GM21737 (cell line): ENCODE results near the gene JADE2.
"Not testable (repeated sequence)": the region's sequence is repeated elsewhere in the genome, so short reads cannot be mapped to it uniquely, and the experiment has no call there.

Experiments
- ATAC-seq: cut with Tn5 transposase; IDR thresholded peaks from one replicate; pipeline ENCODE4 v1.9.1; 2021; ENCODE audit warnings: mild to moderate bottlenecking, moderate library complexity; ENCODE audit not compliant: unreplicated experiment

The JADE2 gene

DNA sequence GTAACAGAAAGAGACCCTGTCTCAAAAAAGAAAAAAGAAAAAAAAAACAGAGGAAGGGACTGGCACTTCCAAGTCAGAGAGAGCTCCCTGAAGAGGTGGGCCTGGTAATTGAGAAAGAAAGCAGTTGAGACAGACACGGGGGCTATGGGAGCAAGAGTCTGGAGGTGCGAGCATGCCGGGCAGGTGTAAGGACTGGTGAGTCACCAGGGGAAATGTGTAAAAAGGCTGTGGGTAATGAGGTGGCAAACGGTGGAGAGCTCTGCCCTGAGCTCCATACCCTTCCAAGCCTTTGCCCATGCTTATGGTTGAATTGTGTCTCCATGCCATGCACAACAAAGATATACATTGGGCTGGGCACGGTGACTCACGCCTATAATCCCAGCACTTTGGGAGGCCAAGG, 18.0 kb upstream of the JADE2 start:
- no peak for ATAC-seq

DNA sequence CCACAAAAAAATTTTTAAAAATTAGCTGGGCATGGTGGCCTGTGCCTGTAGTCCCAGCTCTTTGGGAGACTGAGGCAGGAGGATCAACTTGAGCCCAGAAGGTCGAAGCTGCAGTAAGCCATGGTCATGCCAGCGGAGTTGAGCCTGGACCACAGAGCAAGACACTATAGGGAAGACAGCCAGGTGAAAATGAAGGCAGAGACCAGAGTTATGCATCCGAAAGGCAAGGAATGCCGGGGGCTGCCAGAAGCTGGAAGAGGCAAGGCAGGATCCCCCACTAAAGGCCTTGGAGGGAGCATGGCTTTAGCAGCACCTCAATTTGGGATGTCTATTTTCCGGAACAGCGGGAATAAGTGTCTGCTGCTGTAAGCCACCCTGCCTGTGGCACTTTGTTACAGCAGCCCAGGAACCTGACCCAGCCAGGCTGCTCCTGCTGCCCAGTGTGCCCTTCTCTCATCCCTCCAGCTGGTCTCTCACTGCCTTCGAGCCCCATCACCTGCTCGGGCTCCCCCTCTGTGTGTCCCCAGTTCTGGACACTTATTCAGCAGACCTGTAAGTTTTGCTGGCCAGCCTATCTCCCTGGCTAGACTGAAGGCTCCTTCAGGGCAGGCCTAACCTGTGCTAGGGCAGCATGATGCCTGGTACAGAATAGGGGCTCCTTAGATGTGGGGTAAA, 16.8 kb upstream of the JADE2 start:
- ATAC-seq: no peak

DNA sequence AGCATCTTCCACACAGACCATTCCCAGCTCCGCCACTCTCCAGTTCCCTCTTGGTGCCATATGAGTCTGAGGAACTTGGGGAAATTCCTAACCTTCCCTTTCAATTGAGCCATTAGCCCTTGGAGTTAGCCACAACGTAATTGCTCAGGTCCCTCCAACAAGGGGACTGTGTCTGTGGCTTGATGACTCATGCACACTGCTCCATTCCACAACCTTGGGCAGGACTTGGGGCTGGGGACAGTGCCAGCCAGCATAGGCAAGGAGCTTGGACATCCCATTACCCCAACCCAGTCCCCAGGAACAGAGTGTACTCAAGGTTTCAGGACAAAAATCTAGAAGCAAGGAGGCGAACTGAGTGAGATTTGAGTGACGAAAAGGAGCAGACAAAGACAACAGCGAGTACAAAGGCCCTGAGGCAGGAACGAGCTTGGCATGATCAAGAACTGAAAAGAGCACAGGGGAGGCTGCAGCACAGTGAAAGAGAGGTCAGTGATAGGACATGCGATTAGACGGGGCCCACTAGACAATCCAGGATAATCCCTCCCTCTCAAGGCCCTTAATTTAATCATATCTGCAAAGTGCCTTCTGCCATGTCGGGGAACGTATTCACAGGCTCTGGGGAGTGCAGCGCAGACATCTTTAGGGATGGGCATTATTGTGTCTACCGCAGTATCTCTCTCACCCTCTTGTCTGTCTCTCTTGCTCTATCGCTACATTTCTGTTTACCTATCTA, 16.0 kb upstream of the JADE2 start:
- no peak for ATAC-seq

DNA sequence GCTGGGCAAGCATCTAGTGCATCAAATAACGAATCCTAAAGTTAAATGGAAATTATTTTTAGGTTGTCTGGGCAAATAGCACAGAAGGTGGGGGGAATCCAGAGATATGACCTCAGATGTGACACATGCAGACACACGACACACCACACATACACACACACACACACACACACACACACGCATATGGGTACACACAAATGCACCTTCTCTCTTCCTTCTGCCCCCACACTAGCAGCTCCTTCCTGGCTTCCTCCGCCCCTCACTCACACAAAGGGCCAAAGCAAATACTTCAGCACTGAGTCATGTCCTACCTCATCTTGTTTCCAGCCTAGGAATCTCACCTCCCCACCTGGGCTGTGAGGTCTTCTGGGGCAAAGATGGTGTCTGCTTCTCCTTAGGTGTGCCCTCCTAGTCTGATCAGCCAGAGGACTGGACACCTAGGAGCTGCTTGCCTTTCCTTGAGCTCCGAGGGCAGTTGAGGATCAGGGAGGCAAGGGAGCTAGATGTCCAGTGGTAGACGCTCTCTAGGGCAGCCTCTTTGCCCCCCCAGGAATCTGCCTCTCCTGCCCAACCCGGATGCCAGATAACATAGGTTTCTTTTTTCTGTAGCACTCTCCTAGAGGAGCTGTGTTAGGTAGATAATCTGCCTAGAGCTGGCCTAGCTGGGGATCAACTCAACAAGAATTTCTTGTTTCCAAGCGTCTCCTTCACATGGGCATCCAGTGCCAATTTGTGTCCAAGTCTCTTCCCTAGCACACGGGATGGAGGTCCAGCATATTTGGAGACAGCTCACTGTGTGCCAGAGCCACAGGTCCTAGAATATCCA, 14.3 kb upstream of the JADE2 start:
- ATAC-seq: no peak

DNA sequence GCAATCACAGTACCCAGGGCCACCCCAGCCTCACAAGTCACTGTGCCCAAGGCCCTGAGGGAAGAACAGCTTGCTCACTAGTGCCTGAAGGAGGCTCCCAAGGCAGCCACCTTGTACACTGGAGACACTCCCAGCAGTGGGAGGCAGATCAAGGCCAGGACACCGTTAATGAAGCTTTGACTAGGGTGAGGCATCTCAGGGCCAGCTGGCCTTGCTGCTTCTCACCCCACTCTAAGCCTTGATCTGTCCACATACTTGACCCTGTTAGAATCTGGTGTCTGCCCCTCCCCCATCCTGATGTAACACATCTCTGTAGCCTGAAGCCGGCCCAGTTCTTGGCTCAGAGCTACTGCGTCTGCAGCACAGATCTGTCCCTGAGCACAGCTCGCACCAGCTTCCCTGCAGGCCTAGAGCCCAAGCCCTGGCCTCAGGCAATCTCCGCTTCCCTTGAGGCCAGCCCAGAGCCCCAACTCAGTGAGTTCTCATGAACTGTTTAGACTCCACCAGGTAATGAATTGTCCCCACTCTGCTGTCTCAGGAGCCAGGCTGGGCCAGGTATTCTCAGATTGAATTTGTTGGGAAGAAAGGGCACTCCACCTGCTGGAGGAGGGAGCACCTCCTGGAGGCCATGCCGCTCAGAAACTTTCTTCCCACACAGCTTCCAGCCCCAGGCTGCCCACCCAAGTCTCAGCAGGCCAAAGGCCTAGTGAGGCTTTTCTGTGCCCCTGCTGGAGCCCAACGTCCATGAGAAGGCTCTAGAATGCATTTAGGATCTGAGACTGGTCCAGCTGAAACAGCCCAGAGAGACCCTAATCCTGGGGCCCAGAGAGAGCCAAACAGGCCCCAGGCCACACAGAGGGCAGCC, 13.4 kb upstream of the JADE2 start:
- no peak for ATAC-seq

DNA sequence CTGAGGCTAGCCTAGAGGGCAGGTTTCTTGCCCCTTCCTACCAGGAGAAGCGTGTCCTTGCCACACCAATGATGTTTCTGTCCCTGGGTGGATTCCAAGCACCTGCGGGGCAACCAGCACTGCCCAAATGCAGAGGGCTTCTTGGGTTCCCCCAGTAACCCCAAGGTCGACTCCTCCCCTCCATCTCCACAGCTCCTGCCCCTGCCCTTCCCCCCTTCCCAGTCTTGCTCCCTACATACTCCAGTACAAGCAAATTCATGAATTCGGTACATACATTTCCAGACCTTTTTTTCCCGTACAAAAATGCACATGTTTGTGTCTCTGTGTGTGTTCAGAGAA, 12.8 kb upstream of the JADE2 start:
- ATAC-seq: no peak

DNA sequence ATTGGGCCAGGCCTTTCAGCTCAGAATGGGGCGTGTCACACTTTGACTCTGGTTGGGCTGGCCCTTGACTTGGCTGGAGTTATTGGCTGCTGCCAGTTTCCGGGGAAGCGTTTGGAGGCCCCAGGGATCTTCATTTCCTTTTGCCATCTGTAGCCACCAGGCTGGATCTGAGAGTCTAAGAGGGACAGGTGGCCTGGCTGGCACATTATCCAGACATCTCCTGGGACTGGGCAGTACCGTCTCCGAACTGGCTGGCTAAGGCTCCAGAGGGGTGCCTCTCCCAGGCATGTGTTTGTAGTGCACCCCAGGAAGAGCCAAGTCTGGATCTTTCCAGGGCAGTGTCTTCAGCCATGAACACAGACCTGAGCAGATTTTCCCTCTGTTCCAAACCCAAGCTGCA, 9.7 kb upstream of the JADE2 start:
- no peak for ATAC-seq

DNA sequence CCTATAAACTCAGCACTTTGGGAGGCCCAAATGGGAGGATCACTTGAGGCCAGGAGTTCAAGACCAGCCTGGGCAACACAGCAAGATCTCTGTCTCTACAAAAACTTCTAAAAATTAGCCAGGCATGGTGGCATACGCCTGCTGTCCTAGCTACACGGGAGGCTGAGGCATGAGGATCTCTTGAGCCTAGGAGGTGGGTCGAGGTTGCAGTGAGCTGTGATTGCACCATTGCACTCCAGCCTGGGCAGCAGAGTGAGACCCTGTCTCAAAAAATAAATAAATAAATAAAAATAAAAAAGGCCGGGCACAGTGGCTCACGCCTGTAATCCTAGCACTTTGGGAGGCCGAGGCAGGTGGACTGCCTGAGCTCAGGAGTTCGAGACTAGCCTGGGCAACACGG, 8.5 kb upstream of the JADE2 start:
- ATAC-seq: not testable (repeated sequence)

DNA sequence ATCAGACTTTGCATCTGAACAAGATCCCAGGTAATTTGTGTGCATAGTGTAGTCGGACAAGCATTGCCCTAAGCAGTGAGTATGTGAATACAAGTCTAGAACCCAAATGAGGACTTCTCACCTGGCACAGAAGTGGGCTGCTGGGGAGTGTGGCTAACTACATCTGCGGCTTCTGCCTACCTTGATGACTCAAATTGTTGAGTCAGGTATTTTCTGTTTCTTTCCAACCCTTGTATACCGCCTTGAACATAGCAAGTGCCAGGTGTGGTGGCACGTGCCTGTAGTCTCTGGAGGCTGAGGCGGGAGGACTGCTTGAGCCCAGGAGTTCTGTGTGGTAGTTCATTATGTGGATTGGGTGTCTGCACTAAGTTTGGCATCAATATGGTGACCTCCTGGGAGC, 7.9 kb upstream of the JADE2 start:
- ATAC-seq: no peak

DNA sequence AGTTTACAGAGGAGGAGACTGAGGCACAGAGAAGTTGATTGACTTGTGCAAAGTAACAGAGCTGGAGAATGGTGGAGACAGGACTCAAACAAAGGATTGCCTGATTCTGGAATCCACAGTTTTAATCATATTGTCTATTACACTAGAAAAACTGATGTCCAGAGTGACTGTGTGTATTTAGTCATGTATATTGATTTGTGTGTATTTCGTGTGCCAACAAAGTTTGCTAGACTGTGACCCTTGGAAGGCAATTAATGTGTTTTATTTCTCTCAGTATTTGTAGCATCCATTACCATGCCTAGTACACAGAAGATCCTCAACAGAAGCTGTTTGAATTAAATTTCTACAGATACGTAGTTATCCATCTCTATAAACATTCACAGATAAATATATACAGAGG, 5.5 kb upstream of the JADE2 start:
- no peak for ATAC-seq

DNA sequence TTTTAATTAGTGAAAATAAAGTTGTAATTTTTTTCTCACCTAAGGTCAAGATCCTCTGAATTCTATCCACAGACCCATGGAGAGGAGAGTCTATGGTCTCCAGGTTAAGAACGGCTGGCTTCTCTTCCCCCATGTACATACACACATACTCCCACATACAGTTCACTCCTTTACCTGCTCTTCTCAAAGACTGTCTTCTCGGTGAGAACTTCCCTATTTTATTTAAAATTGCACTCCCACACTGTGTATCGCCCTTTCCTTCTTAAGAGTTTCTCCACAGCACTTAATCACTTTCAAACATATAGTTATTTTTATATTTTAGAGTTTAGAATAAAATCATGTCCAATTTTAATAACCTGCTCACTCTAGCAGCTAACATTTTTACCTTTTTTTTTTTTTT, 3.6 kb upstream of the JADE2 start:
- ATAC-seq: no peak

DNA sequence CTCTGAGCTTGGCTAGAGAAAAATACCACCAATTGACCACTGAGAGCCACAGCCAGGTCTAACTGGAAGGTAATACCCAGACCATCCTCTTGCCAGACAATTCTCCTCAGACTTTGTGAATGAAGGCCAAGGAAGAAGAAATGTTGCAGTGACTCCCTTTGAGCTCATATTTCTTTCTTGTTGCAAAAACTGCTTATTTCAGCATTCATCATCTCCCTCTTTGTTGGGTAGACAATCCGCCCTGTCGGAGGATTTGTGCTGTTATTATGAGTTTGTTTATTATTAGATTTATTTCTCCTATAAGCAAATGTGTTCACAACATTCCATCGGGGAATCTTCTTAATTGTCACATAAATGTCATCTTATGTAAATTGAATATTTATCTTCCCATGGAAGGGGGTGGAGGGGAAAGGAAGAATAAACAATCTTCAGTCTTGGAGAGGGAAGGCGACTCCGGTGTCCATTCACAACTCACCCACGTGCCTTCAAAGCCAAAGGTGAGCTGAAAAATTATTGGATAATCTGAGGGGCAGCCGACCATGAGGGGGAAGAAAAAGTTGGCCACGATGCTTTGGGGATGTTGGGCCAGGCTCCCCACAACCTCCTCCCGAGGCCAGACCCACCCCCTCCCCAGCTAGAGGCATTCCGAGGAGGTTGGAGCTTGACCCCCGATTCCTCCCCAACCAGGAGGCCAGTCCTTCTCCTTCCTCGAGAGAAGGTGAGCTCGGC, 1.8 kb upstream of the JADE2 start:
- ATAC-seq: no peak

DNA sequence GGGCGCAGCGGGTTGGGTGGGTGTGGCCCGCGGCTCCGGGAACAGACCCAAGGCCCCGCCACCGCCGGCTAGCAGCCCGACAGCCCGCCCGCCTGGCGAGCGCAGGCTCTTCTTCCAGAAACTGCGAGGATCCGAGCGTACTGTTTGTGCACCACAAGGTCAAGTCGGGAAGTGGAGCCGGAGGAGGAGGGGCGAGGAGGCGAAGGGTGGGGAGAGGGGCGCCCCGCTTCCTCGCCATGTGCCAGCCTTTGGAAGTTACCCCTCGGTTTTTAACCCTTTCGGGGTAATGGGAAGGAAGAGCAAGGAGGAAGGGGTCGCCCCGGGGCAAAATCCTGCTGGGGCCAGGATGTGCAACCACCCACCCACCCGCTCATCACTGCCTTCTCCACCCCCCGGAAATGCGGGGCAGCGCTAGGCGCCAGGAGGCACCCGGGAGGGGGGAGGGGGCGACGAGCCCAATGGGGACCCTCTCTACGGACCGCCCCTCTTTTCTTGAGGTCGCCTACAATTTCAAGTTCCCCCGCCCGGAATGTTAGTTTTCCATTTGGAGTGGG, 1.1 kb upstream of the JADE2 start:
- ATAC-seq: no peak

DNA sequence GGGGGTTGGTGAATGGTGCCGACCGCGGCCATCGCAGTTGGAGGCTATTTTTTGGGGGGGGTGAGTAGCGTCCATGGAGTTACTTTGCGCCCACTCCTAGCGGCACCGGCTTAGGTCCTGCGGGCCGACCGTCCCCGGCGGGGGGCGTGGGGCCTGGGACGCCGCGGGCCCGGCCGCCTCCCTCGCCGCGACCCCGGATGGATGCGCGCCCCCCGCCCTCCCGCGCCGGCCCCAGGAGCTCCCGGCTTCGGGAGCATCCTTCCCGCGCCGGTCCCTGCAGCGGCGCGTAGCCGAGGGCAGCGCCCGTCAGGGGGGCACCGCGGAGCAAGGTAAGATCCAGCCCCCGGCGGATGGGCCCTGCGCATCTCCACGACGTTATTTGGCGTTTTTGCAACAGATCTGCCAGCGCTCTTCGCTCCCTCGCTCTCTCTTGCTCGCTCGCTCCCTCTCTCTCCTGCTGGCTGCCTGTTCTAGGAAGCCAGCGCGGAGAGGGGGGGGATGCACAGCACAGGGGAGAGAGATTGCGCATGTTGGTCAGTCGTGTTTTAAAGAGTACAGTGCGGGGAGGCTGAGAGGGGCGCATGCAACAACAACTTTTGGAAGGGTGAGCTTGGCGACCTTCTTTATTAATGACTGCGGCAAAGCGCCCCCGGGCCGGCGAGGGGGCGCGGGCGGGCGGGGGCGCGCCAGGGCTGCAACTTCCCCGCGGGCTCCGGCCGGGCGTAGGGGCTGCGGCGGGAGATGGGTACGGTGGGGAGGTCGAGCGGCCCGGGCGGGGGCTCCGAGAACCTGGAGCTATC, 413 bp downstream of the JADE2 start:
- ATAC-seq: no peak

DNA sequence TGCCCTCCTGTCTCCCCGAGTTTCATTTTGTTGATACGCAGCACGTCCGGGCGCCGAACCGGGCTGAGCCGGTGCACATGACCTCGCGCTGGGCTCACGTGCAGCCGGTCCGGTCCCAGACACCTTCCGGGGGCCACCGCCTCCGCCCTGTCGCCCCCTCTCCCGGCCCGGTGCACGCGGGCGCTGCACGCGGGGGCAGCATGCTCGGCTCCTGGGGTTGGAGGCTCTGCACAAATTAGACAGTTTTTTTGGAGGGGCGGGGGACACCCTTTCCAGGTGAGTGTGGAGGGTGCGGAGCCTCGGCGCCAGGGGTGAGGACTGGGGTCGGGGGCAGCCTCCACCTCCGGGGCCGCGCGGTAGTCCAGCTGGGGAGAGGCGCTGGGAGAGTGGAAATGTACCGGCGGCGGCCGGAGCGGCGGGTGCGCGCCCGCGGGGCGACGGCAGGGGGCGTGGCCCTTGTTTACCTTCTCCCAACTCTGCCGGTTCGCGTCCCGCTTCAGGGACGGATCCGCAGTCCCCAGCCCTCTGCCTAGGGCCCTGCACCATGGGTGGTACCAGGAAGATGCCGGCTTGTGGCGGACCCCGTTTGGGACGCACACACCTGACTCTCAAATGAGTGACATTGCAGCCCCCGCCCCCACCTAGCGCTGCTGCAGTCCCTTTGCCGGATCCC, 1.1 kb downstream of the JADE2 start:
- ATAC-seq: peak; percentile 26

DNA sequence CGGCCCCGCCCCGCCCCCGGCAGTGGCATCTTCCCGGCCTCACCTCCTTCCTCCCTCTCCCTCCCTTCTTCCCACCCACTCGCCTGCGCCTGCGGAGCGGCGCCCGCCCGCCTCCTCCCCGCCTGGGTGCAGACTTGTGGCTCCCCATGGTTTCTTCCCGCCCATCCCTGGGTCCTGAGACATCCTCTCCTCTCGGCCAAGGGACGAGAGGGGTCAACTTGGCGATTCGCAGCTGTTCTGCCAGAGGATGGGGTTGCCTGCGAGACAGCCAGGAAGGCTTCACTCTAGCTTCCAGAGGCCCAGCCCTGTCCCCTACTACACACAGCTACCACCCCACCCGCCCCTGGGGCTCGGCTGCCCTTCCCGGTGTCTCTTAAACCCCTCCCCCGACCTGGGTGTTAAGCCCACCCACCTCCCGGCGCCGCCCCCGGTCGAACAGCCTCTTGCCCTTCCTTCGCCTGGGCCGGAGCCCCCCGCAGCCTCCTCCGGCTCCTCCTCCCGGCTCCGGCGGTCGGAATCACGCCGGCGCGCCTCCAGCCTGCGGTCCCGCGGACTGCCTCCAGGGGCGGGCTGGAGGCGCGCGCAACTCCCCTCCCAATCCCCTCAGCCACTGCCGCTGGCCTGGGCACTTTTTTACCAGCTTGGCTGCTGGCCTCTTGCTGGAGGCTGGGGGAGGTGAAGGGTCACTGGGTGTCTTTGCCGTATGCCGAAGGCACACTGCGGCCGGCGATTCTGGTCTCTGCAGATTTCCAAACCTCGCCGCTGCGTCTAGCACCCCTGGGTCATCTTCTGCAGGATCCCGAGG, 1.9 kb downstream of the JADE2 start:
- peak; percentile 48 for ATAC-seq

DNA sequence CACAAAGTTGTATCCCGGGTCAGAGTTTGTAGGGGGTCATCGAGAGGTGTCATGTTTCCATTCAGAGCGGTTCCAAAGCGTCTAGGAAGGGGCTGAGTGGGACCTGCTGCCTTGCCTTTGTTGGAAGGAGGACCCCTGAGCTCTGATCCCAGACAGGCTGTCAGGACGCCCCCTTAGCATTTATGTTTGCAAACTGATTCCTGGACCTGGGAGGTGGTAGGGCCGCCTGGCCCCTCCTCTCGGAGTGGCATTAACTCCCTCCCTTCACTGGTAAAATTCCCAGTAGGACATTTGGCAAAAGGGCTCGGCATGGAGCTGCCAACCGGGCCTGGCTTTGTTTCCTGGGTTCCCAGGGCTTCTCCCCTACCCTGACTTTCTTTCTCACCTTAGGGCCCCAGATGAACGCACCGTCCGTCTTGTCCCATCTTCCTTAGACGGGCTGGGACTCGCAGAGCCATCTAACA, 2.5 kb downstream of the JADE2 start:
- ATAC-seq: no peak

DNA sequence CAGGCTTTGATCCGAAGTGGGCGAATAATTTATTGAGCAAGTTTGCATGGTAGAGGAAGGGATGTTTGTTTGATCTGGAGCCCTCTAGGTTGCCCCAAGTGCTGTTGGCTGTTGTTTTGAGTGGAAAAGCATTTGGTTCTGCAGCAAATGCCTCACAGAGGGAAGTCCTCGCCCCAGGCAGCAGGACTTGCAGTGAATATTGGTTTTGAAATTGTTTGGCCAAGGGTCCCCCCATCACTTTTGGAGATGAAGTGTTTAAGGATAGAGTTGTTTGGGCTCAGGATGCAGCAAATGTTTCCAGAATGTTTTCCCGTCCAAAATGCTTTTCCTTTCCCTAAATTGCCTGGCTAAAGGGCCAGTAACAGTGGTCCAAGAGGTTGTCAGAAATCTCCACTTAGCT, 3.1 kb downstream of the JADE2 start:
- no peak for ATAC-seq
